H1 (cell line): ENCODE results near the gene SMARCE1.

Source experiments
- CTCF ChIP-seq, 3 experiments: IDR thresholded peaks; 1 replicate in 2 of 3; 2 replicates in 1 of 3; pipeline versions ENCODE4 v1.5.1 to v1.6.1; 2011; ENCODE audit warnings: low read length in 3 of 3, mild to moderate bottlenecking in 3 of 3, inconsistent platforms in 2 of 3, low read depth in 1 of 3, moderate library complexity in 1 of 3; ENCODE audit not compliant: insufficient read depth in 1 of 3; ENCODE audit errors: control extremely low read depth in 1 of 3
- GTF2F1 ChIP-seq: IDR thresholded peaks from 2 replicates; pipeline ENCODE4 v1.6.1; 2012; ENCODE audit warnings: low read depth, low read length, improper control_type of control experiment, borderline replicate concordance

- no peak for TF ChIP-seq CTCF (IDR thresholded peaks at IDR 0.05; ENCODE audit: control extremely low read depth in 1 of 3, insufficient read depth in 1 of 3, low read depth in 1 of 3, low read length in 3 of 3)
- TF ChIP-seq GTF2F1 = no peak
These were observed 43.1 kb downstream of the SMARCE1 start for GRCh38 chr17:40604327-40605080.
